Stimulated activated CD8-positive, alpha-beta memory T cell treated with anti-CD3 and anti-CD28 coated beads, Interleukin-2, amount 100 ng/mL, for 1 hour (primary cell): ENCODE results near the gene TM7SF2.
A peak's percentile ranks its signal among the peaks of the same experiment; 100 is the strongest.
"Not testable (repeated sequence)": the region's sequence is repeated elsewhere in the genome, so short reads cannot be mapped to it uniquely, and the experiment has no call there.

Experiments used
- DNase-seq, 2 donors: peaks; one replicate each; pipeline ENCODE4 v3.0.0-alpha.2; 2020; ENCODE audit warnings: low read depth in 2 of 2

The TM7SF2 gene

DNA sequence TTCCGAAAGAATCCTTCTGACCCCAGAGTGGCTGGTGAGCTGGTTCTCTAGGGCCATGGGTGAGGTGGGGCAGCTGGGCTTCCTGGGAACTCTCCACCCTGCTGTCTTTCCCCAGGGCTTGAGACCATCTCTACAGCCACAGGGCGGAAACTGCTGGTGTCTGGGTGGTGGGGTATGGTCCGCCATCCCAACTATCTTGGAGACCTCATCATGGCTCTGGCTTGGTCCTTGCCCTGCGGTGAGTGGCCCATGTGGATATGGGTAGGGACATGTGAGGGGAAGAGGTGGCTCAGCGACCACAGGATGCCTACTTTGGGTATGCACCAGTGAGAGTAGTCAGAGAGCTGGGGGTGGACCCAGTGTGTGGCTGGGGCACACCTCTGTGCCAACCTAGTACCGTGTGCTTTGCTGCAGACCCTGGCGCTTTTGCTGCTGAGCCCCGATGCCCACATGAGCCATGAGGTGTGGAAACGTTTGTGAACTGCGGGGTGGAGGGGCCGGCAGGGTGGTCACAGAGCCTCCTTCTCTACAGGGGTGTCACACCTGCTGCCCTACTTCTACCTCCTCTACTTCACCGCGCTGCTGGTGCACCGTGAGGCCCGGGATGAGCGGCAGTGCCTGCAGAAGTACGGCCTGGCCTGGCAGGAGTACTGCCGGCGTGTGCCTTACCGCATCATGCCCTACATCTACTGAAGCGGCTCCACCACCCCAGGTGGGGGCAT is 3.9 kb downstream of the TM7SF2 start:
- DNase-seq = no peak

DNA sequence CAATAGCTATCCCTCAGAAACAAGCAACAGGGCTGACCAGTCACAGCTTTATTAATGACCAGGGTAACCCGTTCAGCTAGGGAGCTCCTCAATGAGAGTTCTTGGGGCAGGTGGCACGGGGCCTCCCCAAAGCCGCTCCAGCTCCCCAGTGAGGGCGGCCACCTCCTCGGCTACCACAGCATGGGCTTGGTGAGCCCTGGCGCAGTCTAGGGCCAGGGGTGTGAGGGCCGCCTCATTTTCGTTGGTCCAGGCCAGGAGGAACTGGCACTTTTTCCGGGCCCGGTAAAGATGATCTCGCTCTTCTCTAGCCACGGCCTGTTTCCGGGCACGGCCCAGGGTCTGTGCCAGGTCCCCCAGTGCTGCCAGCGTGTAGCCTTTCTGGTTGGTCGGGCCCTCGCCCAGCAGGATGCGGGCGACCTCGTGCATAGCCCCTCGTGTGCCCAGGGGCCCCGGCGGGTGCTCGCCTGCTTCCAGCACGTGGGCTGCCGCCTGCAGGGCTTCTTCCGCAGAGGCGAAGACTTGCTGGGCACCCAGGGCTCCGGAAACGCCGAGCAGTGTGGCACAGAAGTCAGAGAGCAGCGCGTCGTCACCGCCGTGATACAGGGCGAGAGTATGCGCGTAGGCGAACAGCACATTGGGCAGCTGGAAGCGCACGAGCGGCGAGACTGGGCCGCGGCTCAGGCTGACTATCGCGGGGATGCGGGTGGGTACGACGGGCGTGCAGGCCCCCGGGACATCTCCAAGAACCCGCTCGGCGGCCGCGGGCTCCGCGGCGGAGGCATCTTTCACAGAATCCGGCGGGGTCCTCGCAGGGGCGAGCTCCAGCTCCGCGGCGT is 4.9 kb downstream of the TM7SF2 start:
- no peak for DNase-seq

DNA sequence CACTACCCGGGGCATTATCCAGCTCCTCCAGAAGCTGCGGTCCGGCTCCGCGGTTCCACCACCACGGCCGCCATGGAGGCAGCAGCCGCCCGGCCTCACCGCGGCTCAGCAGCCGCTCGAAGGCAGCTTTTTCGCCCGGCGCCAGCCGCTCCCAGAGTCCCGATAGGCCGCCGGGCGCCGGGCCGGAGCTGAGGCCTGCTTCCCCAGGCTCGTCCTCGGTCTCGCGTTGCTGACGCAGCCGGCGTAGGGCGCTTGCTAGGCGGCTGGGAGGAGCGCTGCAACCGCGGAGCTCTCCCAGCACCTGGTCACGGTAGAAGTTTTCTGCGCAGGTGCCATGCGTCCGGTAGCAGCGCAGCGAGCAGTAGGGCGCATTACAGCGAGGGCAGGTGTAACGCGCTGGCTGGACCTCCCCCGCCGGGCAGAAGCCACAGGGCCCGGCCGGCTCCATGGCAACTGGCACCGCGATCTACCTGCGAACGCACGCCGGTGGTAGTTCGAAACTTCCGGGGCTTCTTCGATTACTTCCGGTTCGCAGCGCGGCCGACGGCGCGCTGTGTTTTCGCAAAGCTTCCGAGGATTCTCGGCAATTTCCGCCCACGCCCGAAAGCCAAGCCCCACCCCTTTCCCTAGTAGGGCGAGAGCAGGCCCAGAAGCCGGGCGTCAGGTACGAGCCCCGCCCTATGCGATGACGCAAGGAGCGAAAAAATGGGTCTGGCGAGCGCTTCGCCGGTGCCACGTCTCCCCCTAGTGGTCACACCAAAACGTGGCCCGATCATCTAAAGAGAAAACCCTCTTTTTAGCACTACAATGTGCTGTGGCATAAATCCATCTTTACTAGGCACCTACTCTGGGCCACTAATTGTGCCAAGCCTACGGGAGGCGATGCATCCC is 5.8 kb downstream of the TM7SF2 start, which contains the start of gene ZNHIT2:
Gene ZNHIT2 (minus strand): TSS at position 496 of the 891 bp plus-strand sequence. CDS start 48 bp downstream, at position 448.
- DNase-seq = peak; percentile 100

GRCh38 chr11:65118097-65118837 is 6.6 kb downstream of the TM7SF2 start:
- no peak for DNase-seq

- DNase-seq = not testable (repeated sequence)
Measured at GRCh38 chr11:65118891-65119669, 7.4 kb downstream of the TM7SF2 start.

- DNase-seq = no peak
Measured at GRCh38 chr11:65119670-65119995, 8.0 kb downstream of the TM7SF2 start.

DNA sequence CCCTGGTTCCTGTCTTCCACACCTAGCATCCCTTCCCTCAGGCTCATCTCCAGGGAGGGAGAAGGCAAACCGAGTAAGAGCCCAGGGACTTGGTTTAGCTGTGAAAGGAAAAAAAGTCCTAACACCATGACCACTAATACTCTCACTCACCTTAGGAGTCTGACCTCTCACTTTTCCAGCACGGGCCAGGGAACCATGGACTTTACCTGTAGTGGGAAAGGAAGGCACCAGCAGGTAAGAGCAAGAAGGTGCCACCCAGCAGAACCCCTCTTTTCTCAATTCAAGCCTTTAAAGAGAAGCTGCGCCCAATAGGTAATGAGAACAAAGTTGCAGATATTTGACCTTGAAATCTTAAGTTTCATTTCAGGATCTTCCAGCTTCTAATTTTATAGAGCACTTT is 9.2 kb downstream of the TM7SF2 start:
- DNase-seq = no peak

GRCh38 chr11:65121447-65121864 is 9.8 kb downstream of the TM7SF2 start:
- no peak for DNase-seq

DNA sequence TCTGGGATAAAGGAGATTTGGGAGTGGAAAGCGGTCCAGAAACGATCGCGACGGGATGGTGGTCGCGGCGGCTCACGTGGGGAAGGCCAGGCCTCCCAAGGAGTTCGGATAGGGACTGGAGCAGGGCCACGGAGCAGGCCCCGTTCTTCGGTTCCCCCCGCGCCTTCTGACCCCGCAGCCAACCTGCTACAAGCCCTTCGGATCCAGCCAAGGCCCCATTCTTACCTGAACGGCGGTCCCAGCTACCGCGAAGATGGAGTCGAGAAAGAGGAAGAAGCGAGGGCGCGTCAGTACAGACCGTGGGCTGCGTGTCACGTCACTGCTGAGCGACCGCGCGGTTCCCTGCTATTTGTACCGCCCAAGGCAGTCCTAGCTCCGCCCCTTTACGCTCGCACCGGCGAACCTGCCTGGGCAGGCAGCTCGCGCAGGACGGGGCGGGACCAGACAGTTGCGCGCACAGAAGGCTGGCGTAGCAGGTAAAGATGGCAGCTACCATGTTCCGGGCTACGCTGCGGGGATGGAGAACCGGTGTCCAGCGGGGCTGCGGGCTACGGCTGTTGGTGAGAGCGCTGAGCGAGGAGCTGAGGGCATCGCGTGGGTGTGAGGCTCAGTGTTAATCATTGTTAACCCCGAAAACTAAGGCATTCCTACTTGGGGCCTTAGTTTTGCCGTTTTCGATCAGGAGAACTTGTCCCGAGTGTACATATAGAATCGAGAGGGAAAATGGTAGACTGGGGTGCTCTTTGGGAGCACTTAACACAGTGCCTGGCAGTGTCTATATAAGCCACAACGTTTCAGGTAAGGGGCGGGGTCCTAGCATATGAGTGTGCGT is 10.4 kb downstream of the TM7SF2 start, which contains the start of the genes FAU and MRPL49:
Gene FAU (minus strand): TSS at position 270 of the 832 bp plus-strand sequence. CDS start 321 bp downstream, outside the sequence.
Gene MRPL49 (plus strand): TSS at position 457 of the 832 bp plus-strand sequence. CDS start 26 bp downstream, at position 483.
- DNase-seq = peak; percentile 98

- no peak for DNase-seq
Measured at GRCh38 chr11:65124480-65125196, 13.0 kb downstream of the TM7SF2 start.

GRCh38 chr11:65125197-65126056 is 13.8 kb downstream of the TM7SF2 start:
- no peak for DNase-seq

GRCh38 chr11:65126624-65127274 is 15.1 kb downstream of the TM7SF2 start:
- DNase-seq = no peak

DNA sequence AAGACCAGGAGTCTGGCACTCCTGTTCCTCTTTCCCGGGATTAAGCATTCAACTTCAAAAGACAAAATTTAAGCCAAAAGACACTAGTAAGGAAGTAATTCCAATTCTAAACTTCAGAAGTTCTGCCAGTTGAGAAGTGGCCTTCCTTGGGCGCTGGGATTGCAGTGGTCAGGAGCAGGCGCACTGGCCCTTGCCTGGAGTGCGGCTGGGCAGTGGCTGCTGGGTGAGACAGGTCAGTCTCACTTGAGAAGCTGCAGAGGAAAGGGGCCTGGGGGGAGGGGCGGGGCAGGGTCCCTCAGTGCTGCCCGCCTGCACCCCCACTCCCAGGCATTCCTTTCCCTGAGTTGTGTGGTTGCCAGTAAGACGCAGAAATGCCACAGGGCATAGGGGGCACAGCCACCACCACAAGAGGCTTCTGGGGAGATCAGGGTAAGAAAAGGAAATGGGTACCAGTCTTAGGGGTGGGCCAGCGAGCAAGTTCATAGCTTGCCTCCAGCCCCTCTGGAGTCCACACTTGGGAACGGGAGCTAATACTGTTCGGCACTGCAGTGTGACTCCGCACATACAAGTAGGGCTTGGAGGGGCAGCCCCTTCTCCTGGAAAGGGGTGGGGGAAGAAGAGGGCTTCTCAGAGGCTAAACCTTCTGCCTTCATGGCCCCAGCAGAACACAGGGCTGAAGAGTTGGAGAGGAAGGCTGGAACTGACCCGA is 16.0 kb downstream of the TM7SF2 start:
- no peak for DNase-seq

- DNase-seq = no peak
Measured at GRCh38 chr11:65128182-65129145, 16.8 kb downstream of the TM7SF2 start.
